HL-60 (cell line): ENCODE measurements around the gene SMIM28.

Experiments used
- DNase-seq, 2 experiments: peaks; one replicate each; pipeline ENCODE4 v3.0.0-alpha.2; 2010 to 2020; ENCODE audit warnings: low read depth in 1 of 2, low spot score in 1 of 2
- H3K27ac ChIP-seq: fragments of 250-450 bp; sonication (Bioruptor Pico); replicated peaks from 2 replicates; pipeline ENCODE4 v1.5.1; 2020; ENCODE audit warnings: mild to moderate bottlenecking, moderate library complexity
- H3K27me3 ChIP-seq: fragments of 250-450 bp; sonication (Bioruptor Pico); 2 replicates; pipeline ENCODE4 v1.5.1; 2021; ENCODE audit warnings: mild to moderate bottlenecking, moderate library complexity; ENCODE audit not compliant: insufficient read depth, poor library complexity, severe bottlenecking
- H3K4me3 ChIP-seq: replicated peaks from 2 replicates; pipeline ENCODE4 v1.5.1; 2011; ENCODE audit warnings: mild to moderate bottlenecking, control low read depth, low read length; ENCODE audit not compliant: insufficient read depth
- CTCF ChIP-seq: IDR thresholded peaks from one replicate; pipeline ENCODE4 v1.5.1; 2011; ENCODE audit warnings: low read length, control low read depth, inconsistent platforms; ENCODE audit not compliant: insufficient read depth
- GABPA ChIP-seq: IDR thresholded peaks from 2 replicates; pipeline ENCODE4 v1.6.1; 2012; ENCODE audit warnings: low read depth
- POLR2AphosphoS5 ChIP-seq: IDR thresholded peaks from 2 replicates; pipeline ENCODE4 v1.6.1; 2012; ENCODE audit warnings: low read depth
- REST ChIP-seq: IDR thresholded peaks from 2 replicates; pipeline ENCODE4 v1.6.1; 2012; ENCODE audit warnings: low read depth; ENCODE audit not compliant: insufficient replicate concordance
- SPI1 ChIP-seq: IDR thresholded peaks from 2 replicates; pipeline ENCODE4 v1.6.1; 2012; ENCODE audit warnings: low read depth, mild to moderate bottlenecking, borderline replicate concordance

Gene SMIM28

GRCh38 chr6:138397128-138398122 lies 19.7 kb downstream of the SMIM28 start:
- Histone ChIP-seq H3K27ac (no peak overlapping the region), H3K27me3 (no peaks in the 10 kb centered on the region), H3K4me3 (no peak overlapping the region)
- TF ChIP-seq SPI1 (no peak), CTCF (no peak), POLR2AphosphoS5 (no peak), REST (no peak), GABPA (no peak)
- DNase-seq = no peak

- TF ChIP-seq POLR2AphosphoS5 = no peak
- Histone ChIP-seq H3K27ac (no peak overlapping the region), H3K4me3 (no peak overlapping the region), H3K27me3 (no peaks in the 10 kb centered on the region)
- no peak for DNase-seq
Measured at GRCh38 chr6:138400326-138400725, 22.6 kb downstream of the SMIM28 start.

- H3K4me3 ChIP-seq = no peak overlapping the region
- H3K27ac ChIP-seq = no peak overlapping the region
- no peak for TF ChIP-seq CTCF
- no peak for TF ChIP-seq POLR2AphosphoS5
- no peak for TF ChIP-seq SPI1
- no peak for TF ChIP-seq GABPA
- no peak for TF ChIP-seq REST
- DNase-seq = no peak
- H3K27me3 ChIP-seq = no peaks in the 10 kb centered on the region
Measured at GRCh38 chr6:138401960-138402837, 24.5 kb downstream of the SMIM28 start.

- TF ChIP-seq REST (no peak), GABPA (no peak)
- DNase-seq = no peak
- Histone ChIP-seq H3K27me3 (no peaks in the 10 kb centered on the region), H3K4me3 (no peak overlapping the region; the same call in 1 of the 2 replicates), H3K27ac (no peak overlapping the region)
Measured at GRCh38 chr6:138402838-138403187, 25.1 kb downstream of the SMIM28 start.
